Suprapubic skin (tissue), 4 donors: ENCODE data around the gene DHX35. TPM values are rescaled to one million over a fixed set of nuclear protein-coding genes. Genes with fewer than 3 reads are reported as not detected.

Source experiments
- DNase-seq, 2 donors: peaks; one replicate each; pipeline ENCODE4 v3.0.0-alpha.2; 2019; ENCODE audit warnings: low spot score in 2 of 2
- H3K27ac ChIP-seq: fragments of 200-600 bp; sonication (generic); one replicate; pipeline ENCODE4 v1.5.1; 2019
- H3K27me3 ChIP-seq: fragments of 200-600 bp; sonication (generic); one replicate; pipeline ENCODE4 v1.5.1; 2019
- H3K36me3 ChIP-seq: fragments of 200-600 bp; sonication (generic); one replicate; pipeline ENCODE4 v1.5.1; 2019
- H3K4me1 ChIP-seq: fragments of 200-600 bp; sonication (generic); one replicate; pipeline ENCODE4 v1.5.1; 2019
- H3K4me3 ChIP-seq: fragments of 200-600 bp; sonication (generic); one replicate; pipeline ENCODE4 v1.5.1; 2019; ENCODE audit warnings: mild to moderate bottlenecking
- H3K9me3 ChIP-seq: fragments of 200-600 bp; sonication (generic); one replicate; pipeline ENCODE4 v1.5.1; 2019
- CTCF ChIP-seq, 2 donors: fragments of 200-600 bp in 1 of 2; fragments of 450-650 bp in 1 of 2; sonication (generic) in 1 of 2; IDR thresholded peaks; one replicate each; pipeline ENCODE4 v1.5.1; 2016 to 2019; ENCODE audit warnings: antibody characterized with exemption in 2 of 2, mild to moderate bottlenecking in 1 of 2, moderate library complexity in 1 of 2
- EP300 ChIP-seq: sonication (generic); formaldehyde crosslinking; IDR thresholded peaks from one replicate; pipeline ENCODE4 v1.6.1; 2017; ENCODE audit warnings: antibody characterized with exemption
- POLR2A ChIP-seq, 2 donors: fragments of 450-650 bp; IDR thresholded peaks; one replicate each; pipeline ENCODE4 v1.6.1; 2017; ENCODE audit warnings: antibody characterized with exemption in 2 of 2, mild to moderate bottlenecking in 2 of 2, moderate library complexity in 2 of 2
- POLR2AphosphoS5 ChIP-seq, 3 donors: sonication (generic); formaldehyde crosslinking; IDR thresholded peaks; one replicate each; pipeline ENCODE4 v1.6.1; 2017; ENCODE audit warnings: antibody characterized with exemption in 3 of 3
- WGBS: methylation state at CpG from one replicate; pipeline ENCODE4 v1.1.5; 2018; 5-methylcytosine and 5-hydroxymethylcytosine counted together
- total RNA-seq, 4 donors: library from RNA; depleted of rRNA; stranded (reverse); fragments of >200 nt; gene quantifications; one replicate each; pipeline ENCODE4 v1.1.0, GENCODE V29; 2016

The DHX35 gene
- total RNA-seq, 4 donors from 2014 or later: 8.4 to 22.9 (median 11.9) TPM

- TF ChIP-seq EP300 (no peak), POLR2A (IDR thresholded peaks at IDR 0.05) (no peak), CTCF (IDR thresholded peaks at IDR 0.05) (no peak), POLR2AphosphoS5 (IDR thresholded peaks at IDR 0.05) (no peak)
- Histone ChIP-seq H3K27ac (no peak overlapping the region), H3K9me3 (no peaks in the 10 kb centered on the region), H3K36me3 (peaks cover 69% of the 10 kb centered on the region), H3K4me3 (no peak overlapping the region), H3K27me3 (no peaks in the 10 kb centered on the region), H3K4me1 (peaks cover 8% of the 10 kb centered on the region)
- WGBS: 74% methylated on average over 4 of the region's 6 CpGs
- no peak for DNase-seq
These were observed 76.4 kb downstream of the DHX35 start for GRCh38 chr20:39038495-39038894.

GRCh38 chr20:39039261-39039660, 77.1 kb downstream of the DHX35 start:
- H3K9me3 ChIP-seq: no peaks in the 10 kb centered on the region
- no peaks in the 10 kb centered on the region for H3K27me3 ChIP-seq
- H3K4me1 ChIP-seq: peaks cover 8% of the 10 kb centered on the region
- no peak for DNase-seq
- no peak overlapping the region for H3K4me3 ChIP-seq
- 77% methylated on average over 3 of the region's 3 CpGs for WGBS
- no peak for TF ChIP-seq EP300
- TF ChIP-seq CTCF (IDR thresholded peaks at IDR 0.05): no peak
- TF ChIP-seq POLR2AphosphoS5 (IDR thresholded peaks at IDR 0.05): no peak
- TF ChIP-seq POLR2A (IDR thresholded peaks at IDR 0.05): no peak
- H3K36me3 ChIP-seq: peaks cover 61% of the 10 kb centered on the region
- no peak overlapping the region for H3K27ac ChIP-seq

GRCh38 chr20:39040116-39040515, 78.0 kb downstream of the DHX35 start:
- TF ChIP-seq POLR2A (IDR thresholded peaks at IDR 0.05): no peak
- no peak for TF ChIP-seq EP300
- no peak for TF ChIP-seq POLR2AphosphoS5 (IDR thresholded peaks at IDR 0.05)
- no peak for TF ChIP-seq CTCF (IDR thresholded peaks at IDR 0.05)
- peaks cover 52% of the 10 kb centered on the region for H3K36me3 ChIP-seq
- H3K9me3 ChIP-seq: no peaks in the 10 kb centered on the region
- H3K4me3 ChIP-seq: no peak overlapping the region
- WGBS: 97% methylated on average over 5 of the region's 6 CpGs
- H3K27me3 ChIP-seq: no peaks in the 10 kb centered on the region
- H3K4me1 ChIP-seq: peaks cover 8% of the 10 kb centered on the region
- no peak overlapping the region for H3K27ac ChIP-seq
- no peak for DNase-seq

GRCh38 chr20:39041067-39041466, 78.9 kb downstream of the DHX35 start:
- TF ChIP-seq EP300: no peak
- TF ChIP-seq POLR2A (IDR thresholded peaks at IDR 0.05): no peak
- no peak for TF ChIP-seq POLR2AphosphoS5 (IDR thresholded peaks at IDR 0.05)
- TF ChIP-seq CTCF (IDR thresholded peaks at IDR 0.05): no peak
- DNase-seq: no peak
- no peak overlapping the region for H3K27ac ChIP-seq
- H3K9me3 ChIP-seq: no peaks in the 10 kb centered on the region
- WGBS: 90% methylated on average over 4 of the region's 7 CpGs
- H3K27me3 ChIP-seq: no peaks in the 10 kb centered on the region
- peaks cover 43% of the 10 kb centered on the region for H3K36me3 ChIP-seq
- peaks cover 8% of the 10 kb centered on the region for H3K4me1 ChIP-seq
- H3K4me3 ChIP-seq: no peak overlapping the region

GRCh38 chr20:39042279-39043150, 80.4 kb downstream of the DHX35 start:
- Histone ChIP-seq H3K4me3 (no peak overlapping the region), H3K9me3 (no peaks in the 10 kb centered on the region), H3K27me3 (no peaks in the 10 kb centered on the region), H3K4me1 (peaks cover 8% of the 10 kb centered on the region), H3K36me3 (peaks cover 31% of the 10 kb centered on the region), H3K27ac (peak overlapping the region; percentile 14)
- TF ChIP-seq POLR2AphosphoS5 (IDR thresholded peaks at IDR 0.05): peak in 1 of 3 donors; percentile 47
- no peak for TF ChIP-seq POLR2A (IDR thresholded peaks at IDR 0.05)
- WGBS: 45% methylated on average over 13 of the region's 15 CpGs
- no peak for DNase-seq
